ENCODE measurements around the gene SDHAF3. TPM values are rescaled to one million over a fixed set of nuclear protein-coding genes. Genes with fewer than 3 reads are reported as not detected.

The SDHAF3 gene
- total RNA-seq, 1 donor from 2014 or later: 20.6 TPM

DNA sequence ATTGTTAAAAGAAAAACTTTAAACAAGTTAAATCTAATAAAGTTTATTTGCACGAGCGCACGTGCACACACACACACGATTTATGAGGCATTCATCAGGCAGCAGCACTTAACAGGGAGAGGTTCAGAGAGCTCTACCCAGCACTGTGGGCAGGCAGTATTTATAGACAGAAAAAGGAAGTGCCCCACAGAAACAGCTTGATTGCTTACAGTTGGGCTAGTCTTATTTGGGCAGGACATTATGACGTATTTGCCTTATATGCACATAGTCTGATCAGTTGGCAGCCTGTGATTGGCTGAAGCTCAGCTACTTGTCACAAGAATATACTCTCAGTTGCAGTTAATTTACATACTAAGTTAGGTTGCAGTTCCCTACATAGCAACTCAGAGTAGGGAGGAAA, 1.2 kb upstream of the SDHAF3 start:
- intact Hi-C loops (cut with micrococcal nuclease): loop anchor here (2.0 to 10.0 kb wide), 4 partner anchors 794 to 1762 kb away; partner anchors contain the start of genes BAIAP2L1, BRI3, SLC25A13 and TRRAP

DNA sequence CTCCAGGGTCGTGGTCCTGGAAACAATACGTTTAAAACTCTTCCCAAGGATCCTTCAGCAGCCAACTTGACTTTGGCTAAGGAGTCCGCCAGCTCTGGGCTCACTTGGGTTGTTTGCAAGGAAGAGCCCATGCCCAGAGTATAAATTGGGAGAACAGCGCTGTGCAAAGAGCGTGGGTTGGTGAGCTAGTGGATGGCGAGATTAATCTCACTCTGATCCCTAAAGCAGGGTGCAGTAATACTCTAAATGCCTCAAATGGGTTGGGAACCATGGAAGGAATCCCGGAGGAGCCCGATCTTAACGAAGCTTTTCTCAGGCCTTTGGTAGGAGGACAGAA, 495 bp upstream of the SDHAF3 start:
- CTCF ChIA-PET: interaction anchor here (1.0 to 2.6 kb wide), 6 partner anchors 12 to 719 kb away, joined by 3 to 13 read pairs (median 4); no protein-coding TSS in a partner anchor
- H3K36me3 Mint-ChIP-seq (ENCODE audit: low read depth): peaks cover 9% of the 10 kb centered on the region
- H3K27me3 Mint-ChIP-seq: no peaks in the 10 kb centered on the region
- peak overlapping the region; percentile 96 for H3K27ac Mint-ChIP-seq
- POLR2A ChIA-PET: interaction anchor here (0.6 to 3.8 kb wide), 6 partner anchors 19 to 1086 kb away, joined by 3 to 52 read pairs (median 4); partner anchors contain the start of gene ASNS
- DNase-seq (no peak), ATAC-seq (ENCODE audit: low read depth) (no peak)
- TF ChIP-seq, protein P1, sequence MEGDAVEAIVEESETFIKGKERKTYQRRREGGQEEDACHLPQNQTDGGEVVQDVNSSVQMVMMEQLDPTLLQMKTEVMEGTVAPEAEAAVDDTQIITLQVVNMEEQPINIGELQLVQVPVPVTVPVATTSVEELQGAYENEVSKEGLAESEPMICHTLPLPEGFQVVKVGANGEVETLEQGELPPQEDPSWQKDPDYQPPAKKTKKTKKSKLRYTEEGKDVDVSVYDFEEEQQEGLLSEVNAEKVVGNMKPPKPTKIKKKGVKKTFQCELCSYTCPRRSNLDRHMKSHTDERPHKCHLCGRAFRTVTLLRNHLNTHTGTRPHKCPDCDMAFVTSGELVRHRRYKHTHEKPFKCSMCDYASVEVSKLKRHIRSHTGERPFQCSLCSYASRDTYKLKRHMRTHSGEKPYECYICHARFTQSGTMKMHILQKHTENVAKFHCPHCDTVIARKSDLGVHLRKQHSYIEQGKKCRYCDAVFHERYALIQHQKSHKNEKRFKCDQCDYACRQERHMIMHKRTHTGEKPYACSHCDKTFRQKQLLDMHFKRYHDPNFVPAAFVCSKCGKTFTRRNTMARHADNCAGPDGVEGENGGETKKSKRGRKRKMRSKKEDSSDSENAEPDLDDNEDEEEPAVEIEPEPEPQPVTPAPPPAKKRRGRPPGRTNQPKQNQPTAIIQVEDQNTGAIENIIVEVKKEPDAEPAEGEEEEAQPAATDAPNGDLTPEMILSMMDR (IDR thresholded peaks at IDR 0.05): no peak
- H3K4me3 Mint-ChIP-seq: peak overlapping the region; percentile 95
- peaks cover 41% of the 10 kb centered on the region for H3K4me1 Mint-ChIP-seq
- peaks cover 3% of the 10 kb centered on the region for H3K9me3 Mint-ChIP-seq
- intact Hi-C loops (cut with micrococcal nuclease): loop anchor here (1.0 to 10.0 kb wide), 10 partner anchors 62 to 1762 kb away; partner anchors contain the start of genes ASNS, BAIAP2L1, BRI3 and LMTK2

More for the DNA sequence above, 1.2 kb upstream of the SDHAF3 start:
- DNase-seq (no peak), ATAC-seq (ENCODE audit: low read depth) (peak; percentile 41)
- ChIA-PET CTCF (interaction anchor here (1.1 to 1.8 kb wide), 3 partner anchors 12 to 63 kb away, joined by 3 to 4 read pairs (median 4); no protein-coding TSS in a partner anchor), POLR2A (interaction anchor here (1.0 to 3.8 kb wide), 3 partner anchors 756 to 1086 kb away, joined by 4 to 52 read pairs (median 4); partner anchors contain the start of gene ASNS)
- Mint-ChIP-seq H3K27ac (peak overlapping the region; percentile 96), H3K4me1 (peaks cover 41% of the 10 kb centered on the region), H3K27me3 (no peaks in the 10 kb centered on the region), H3K4me3 (peak overlapping the region; percentile 95), H3K9me3 (peaks cover 3% of the 10 kb centered on the region), H3K36me3 (ENCODE audit: low read depth) (peaks cover 9% of the 10 kb centered on the region)
- TF ChIP-seq, protein P1 (IDR thresholded peaks at IDR 0.05): no peak

GRCh38 chr7:97118306-97118917, 914 bp downstream of the SDHAF3 start:
- peaks cover 41% of the 10 kb centered on the region for H3K4me1 Mint-ChIP-seq
- no peaks in the 10 kb centered on the region for H3K27me3 Mint-ChIP-seq
- ATAC-seq (ENCODE audit: low read depth) (no peak), DNase-seq (no peak)
- peak overlapping the region; percentile 95 for H3K4me3 Mint-ChIP-seq
- TF ChIP-seq, protein P1 (IDR thresholded peaks at IDR 0.05): no peak
- peaks cover 3% of the 10 kb centered on the region for H3K9me3 Mint-ChIP-seq
- ChIA-PET CTCF (interaction anchor here (1.0 to 2.6 kb wide), 4 partner anchors 13 to 718 kb away, joined by 3 to 13 read pairs (median 5); no protein-coding TSS in a partner anchor), POLR2A (interaction anchor here (0.7 to 3.8 kb wide), 3 partner anchors 37 to 1015 kb away, joined by 3 to 52 read pairs (median 3); partner anchors contain the start of gene ASNS)
- peaks cover 10% of the 10 kb centered on the region for H3K36me3 Mint-ChIP-seq (ENCODE audit: low read depth)
- peak overlapping the region; percentile 96 for H3K27ac Mint-ChIP-seq
- intact Hi-C loops (cut with micrococcal nuclease): loop anchor here (5.0 to 10.0 kb wide), 3 partner anchors 796 to 1284 kb away; partner anchors contain the start of genes BAIAP2L1, BRI3 and SLC25A13

GRCh38 chr7:97119747-97120146, 2.2 kb downstream of the SDHAF3 start:
- no peak for DNase-seq
- H3K27me3 Mint-ChIP-seq: no peaks in the 10 kb centered on the region
- TF ChIP-seq, protein P1 (IDR thresholded peaks at IDR 0.05): no peak
- H3K4me1 Mint-ChIP-seq: peaks cover 43% of the 10 kb centered on the region
- H3K4me3 Mint-ChIP-seq: no peak overlapping the region
- no peak for ATAC-seq (ENCODE audit: low read depth)
- POLR2A ChIA-PET: interaction anchor here (3.8 kb wide), 1 partner anchor 752 kb away, joined by 52 read pairs; the partner anchor contains the start of gene ASNS
- CTCF ChIA-PET: interaction anchor here (2.6 kb wide), 1 partner anchor 15 kb away, joined by 13 read pairs; no protein-coding TSS in a partner anchor
- intact Hi-C loops (cut with micrococcal nuclease): loop anchor here (5.0 to 10.0 kb wide), 3 partner anchors 797 to 1283 kb away; partner anchors contain the start of genes BAIAP2L1, BRI3 and SLC25A13
- peaks cover 3% of the 10 kb centered on the region for H3K9me3 Mint-ChIP-seq
- H3K27ac Mint-ChIP-seq: no peak overlapping the region
- peaks cover 14% of the 10 kb centered on the region for H3K36me3 Mint-ChIP-seq (ENCODE audit: low read depth)
